ENCODE data around the gene MSMO1.

- TF ChIP-seq CTCF (IDR thresholded peaks at IDR 0.05) = no peak
- no peak for TF ChIP-seq POLR2A (IDR thresholded peaks at IDR 0.05)
Observed at GRCh38 chr4:165308166-165308565, 19.3 kb upstream of the MSMO1 start.

All from heart left ventricle (tissue), 13 donors.